Activated CD4-positive, CD25-positive, alpha-beta regulatory T cell treated with anti-CD3 and anti-CD28 coated beads, Interleukin-2, amount 50 U/mL, for 16 hours (primary cell): ENCODE data around the gene TMEM248.
"Not testable (repeated sequence)": the region's sequence is repeated elsewhere in the genome, so short reads cannot be mapped to it uniquely, and the experiment has no call there.

ENCODE experiments used
- DNase-seq: peaks from one replicate; pipeline ENCODE4 v3.0.0-alpha.2; 2020; ENCODE audit warnings: low read depth, low spot score

Gene TMEM248

GRCh38 chr7:66950311-66950710, 29.3 kb downstream of the TMEM248 start:
- no peak for DNase-seq

DNA sequence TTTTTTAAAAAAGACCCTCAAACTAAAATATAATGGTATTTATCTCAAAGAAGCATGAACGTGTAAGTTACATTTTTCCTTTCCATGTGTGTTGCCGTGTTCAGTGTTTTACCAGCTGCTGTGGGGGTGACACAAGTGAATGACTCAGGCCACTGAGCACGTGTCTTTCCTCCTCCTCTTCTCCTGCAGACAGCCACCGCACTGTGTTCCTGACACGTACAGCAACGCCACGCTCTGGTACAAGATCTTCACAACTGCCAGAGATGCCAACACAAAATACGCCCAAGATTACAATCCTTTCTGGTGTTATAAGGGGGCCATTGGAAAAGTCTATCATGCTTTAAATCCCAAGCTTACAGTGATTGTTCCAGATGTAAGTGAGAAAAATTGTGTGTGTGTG, 29.7 kb downstream of the TMEM248 start:
- DNase-seq, result no peak

GRCh38 chr7:66952343-66953043, 31.5 kb downstream of the TMEM248 start:
- no peak for DNase-seq

DNA sequence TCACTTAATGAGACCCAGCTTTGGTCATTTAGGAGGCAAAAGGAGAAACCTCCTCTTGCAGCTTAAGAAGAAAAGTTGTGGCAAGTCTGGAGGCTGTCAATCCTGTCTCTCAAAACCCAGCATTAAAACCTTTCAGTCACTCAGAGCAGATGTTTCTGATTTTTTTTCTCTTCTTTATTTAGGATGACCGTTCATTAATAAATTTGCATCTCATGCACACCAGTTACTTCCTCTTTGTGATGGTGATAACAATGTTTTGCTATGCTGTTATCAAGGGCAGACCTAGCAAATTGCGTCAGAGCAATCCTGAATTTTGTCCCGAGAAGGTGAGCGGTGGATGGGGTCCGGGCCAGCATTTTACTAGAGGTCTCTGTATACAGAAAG, 32.0 kb downstream of the TMEM248 start:
- DNase-seq, result no peak

- no peak for DNase-seq
Observed at GRCh38 chr7:66957595-66958290, 36.7 kb downstream of the TMEM248 start.

DNA sequence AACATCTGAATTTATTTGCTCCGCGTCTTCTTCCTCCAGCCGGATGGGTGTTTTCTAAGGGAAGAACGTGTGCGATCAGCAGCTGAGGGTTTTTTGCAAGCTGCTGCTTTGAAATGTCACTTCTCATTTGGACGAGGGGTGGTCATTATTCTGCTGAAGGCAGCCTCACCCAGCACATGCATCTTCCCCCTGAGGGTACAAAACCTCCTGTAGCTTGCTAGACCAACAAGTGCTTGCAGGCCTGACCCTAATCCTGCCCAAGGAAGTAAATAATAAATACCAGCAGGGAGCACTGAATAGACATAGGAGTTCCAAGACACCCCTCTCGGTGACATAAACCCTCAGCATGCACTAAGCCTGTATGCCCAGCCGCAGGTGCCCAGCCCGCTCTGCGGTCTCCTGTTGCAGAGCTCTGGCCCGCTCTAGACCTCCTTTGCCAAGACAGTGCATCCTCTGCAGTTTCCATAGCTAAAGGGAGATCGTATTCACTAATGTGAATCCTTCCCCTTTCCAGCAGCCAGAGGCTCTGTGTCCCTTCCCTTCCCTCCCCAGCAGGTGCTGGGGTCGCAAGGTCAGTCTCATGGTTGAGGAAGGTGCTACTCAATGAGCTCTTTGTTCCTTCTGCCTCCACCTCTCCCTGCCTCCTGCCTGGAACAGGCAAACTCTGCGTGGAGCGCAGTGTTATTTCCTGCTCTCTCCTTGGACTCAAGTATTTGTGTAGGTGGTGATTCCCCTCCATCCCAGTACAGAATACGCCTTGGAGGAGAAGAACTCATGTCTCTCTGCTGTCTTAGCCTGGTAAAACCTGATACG, 37.7 kb downstream of the TMEM248 start:
- DNase-seq, result no peak

GRCh38 chr7:66960192-66960591, 39.2 kb downstream of the TMEM248 start:
- no peak for DNase-seq

DNA sequence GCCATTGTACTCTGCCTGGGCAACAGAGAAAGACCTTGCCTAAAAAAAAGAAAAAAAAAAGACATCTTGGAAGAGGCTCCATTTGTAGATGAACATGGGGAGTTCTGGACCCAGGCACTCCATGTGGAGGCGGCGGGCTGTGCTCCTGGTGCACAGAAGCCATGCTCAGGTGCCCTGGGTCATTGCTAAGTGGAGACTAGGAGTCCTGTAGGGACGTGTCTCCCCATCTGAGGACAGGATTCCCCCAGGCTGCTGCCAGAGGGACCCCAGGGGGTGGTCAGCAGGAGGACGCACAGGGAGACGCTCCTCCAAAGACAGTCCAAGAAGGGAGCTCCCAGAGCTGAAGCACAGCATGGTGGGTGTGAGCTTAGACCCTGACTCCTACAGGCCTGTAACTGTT, 40.1 kb downstream of the TMEM248 start:
- DNase-seq, result no peak

GRCh38 chr7:66964411-66964810, 43.4 kb downstream of the TMEM248 start:
- DNase-seq, result no peak

DNA sequence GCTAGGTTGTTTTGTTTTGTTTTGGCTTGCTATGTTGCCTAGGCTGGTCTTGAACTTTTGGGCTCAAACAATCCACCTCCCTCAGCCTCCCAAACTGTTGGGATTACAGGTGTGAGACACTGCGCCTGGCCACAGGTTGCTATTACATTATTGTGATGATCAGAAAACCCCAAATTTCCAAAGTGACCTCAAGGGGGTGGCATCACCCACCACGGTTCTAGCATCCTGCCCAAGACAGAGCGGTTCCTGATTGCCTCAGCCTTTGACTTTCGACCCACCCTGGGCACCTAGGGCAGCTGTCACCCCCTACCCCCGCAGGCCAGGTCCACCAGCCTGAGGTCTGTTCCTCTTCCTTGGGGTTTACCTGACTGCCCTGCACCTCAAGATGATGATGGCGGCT, 46.0 kb downstream of the TMEM248 start:
- no peak for DNase-seq

DNA sequence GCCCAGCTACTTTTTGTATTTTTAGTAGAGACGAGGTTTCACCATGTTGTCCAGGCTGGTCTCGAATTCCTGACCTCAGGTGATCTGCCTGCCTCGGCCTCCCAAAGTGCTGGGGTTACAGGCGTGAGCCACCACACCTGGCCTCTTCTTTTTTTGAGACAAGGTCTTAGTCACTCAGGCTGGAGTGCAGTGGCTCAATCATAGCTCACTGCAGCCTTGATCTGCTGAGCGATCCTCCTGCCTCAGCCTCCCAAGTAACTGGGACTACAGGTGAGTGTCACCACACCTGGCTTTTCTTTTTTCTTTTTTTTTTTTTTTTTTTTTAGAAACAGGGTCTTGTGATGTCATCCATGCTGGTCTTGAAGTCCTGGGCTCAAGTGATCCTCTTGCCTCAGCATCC, 48.0 kb downstream of the TMEM248 start:
- DNase-seq, result not testable (repeated sequence)

- no peak for DNase-seq
Observed at GRCh38 chr7:66970310-66970709, 49.3 kb downstream of the TMEM248 start.

GRCh38 chr7:66974986-66975590, 54.1 kb downstream of the TMEM248 start:
- no peak for DNase-seq

DNA sequence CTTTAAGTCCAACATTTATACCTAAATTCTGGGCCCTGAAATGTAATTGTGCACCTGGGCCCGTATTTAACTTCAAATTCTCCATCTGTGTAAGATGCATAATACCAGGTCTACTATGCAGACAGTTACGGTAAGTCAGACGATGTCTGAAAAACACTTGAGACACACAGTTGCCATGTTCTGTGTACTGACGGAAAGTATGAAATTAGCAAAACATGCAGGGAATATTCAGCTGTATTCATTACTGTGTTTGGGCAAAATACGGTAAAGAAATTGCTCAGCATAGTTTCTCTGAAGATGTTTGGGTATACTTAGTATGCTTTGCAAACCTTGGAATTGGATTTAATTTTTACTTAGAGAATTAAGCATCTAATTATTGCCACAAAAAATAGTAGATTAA, 57.3 kb downstream of the TMEM248 start:
- not testable (repeated sequence) for DNase-seq

GRCh38 chr7:66979013-66979412, 58.0 kb downstream of the TMEM248 start:
- not testable (repeated sequence) for DNase-seq

GRCh38 chr7:66980336-66980735, 59.3 kb downstream of the TMEM248 start:
- DNase-seq, result not testable (repeated sequence)

DNA sequence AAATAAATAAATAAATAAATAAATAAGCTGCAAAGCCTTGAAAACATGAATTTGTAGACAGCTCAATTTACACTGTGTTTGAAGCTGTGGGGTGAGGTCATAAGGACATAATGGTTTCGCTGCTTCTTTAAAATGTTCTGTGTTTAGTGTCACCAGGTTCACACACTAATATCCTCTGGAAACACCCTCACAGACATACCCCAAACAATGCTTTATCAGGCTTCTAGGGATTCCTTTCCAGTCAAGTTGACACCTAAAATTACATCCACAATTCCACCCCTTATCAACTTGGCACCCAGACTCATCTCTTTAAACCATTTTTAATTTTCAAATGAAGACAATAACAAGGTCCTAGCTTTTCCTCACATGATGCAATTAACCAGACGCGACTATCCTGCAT, 68.5 kb downstream of the TMEM248 start:
- not testable (repeated sequence) for DNase-seq

DNA sequence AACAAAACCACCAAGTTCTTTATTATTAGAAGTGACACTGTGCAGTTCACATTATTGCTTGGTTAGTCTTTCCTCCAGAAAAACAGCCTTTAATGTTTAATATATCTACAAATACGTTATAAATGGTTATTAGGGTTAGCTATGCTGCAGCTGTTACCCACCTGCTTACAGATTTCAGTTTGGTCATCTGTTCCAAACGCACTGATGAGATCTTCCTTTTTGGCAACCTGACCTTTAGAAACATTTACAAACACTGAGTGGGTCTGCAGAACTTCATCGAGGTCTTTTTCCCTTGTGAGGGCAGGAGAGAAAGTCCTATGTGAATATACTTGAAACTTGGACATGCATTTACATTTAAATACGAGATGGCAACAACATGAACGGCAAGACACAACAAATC, 73.0 kb downstream of the TMEM248 start:
- not testable (repeated sequence) for DNase-seq

DNA sequence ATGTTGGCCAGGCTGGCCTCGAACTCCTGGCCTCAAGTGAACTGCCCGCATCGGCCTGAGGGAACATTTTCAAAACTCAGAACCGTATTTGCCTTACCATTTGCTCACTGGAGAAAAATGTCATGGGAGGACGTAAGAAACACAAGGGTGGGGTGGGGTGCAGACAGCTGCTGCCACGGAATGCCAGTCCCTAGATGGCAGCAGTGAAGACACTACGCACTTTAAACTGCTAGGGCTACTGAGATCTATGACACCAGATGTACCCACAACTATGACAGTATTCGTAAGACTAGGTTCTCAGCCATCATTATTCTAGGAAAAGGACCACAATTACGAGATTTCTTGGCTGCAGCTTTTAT, 73.6 kb downstream of the TMEM248 start:
- DNase-seq, result not testable (repeated sequence)

GRCh38 chr7:66995050-66995776, 74.2 kb downstream of the TMEM248 start, which contains the start of gene SBDS:
Gene SBDS, minus strand, starts transcription at chr7:66995586. Its CDS starts 169 bp downstream, at chr7:66995417.
- peak; percentile 89 for DNase-seq

GRCh38 chr7:66996444-66997191, 75.6 kb downstream of the TMEM248 start, which contains the start of gene TYW1:
Gene TYW1, plus strand, starts transcription at chr7:66996833. Its CDS starts 146 bp downstream, at chr7:66996979.
- peak; percentile 97 for DNase-seq
